ENCODE results near the gene RCCD1. TPM values are rescaled to one million over a fixed set of nuclear protein-coding genes. Genes with fewer than 3 reads are reported as not detected.

The RCCD1 gene
- total RNA-seq, 1 experiment from 2014 or later: 22.8 TPM

- H3K18ac ChIP-seq (ENCODE audit: insufficient read length, low read depth, low read length): no peak overlapping the region
- no peak overlapping the region for H2BK20ac ChIP-seq (ENCODE audit: low read depth, low read length, poor library complexity, severe bottlenecking)
- Mint-ChIP-seq H3K4me3 (no peak overlapping the region), H3K27ac (no peak overlapping the region), H3K36me3 (ENCODE audit: insufficient read depth in 1 of 3, low read depth in 3 of 3) (peaks cover 14 to 70% (median 65%) of the 10 kb centered on the region in 3 experiments), H3K9me3 (no peaks in the 10 kb centered on the region), H3K27me3 (ENCODE audit: low read depth) (no peaks in the 10 kb centered on the region), H3K4me1 (peaks cover 6 to 7% of the 10 kb centered on the region in 2 experiments)
- no peak for DNase-seq
- no peaks in the 10 kb centered on the region for H4K20me1 ChIP-seq (ENCODE audit: control insufficient read depth, insufficient read depth, insufficient read length)
- H2AK5ac ChIP-seq (ENCODE audit: insufficient read length, low read length): no peak overlapping the region
- H2BK5ac ChIP-seq (ENCODE audit: insufficient read length, low read length): no peak overlapping the region
- no peak overlapping the region for H4K8ac ChIP-seq (replicated peaks; ENCODE audit: insufficient read length, low read depth, low read length)
- peaks cover 3% of the 10 kb centered on the region; the same call in 1 of the 2 replicates for H3K4me1 ChIP-seq (ENCODE audit: insufficient read depth, low read length)
- H2BK12ac ChIP-seq (ENCODE audit: insufficient read length, low read depth, low read length): no peak overlapping the region
- no peaks in the 10 kb centered on the region for H3K79me2 ChIP-seq (ENCODE audit: insufficient read depth, low read length)
- H3T11ph ChIP-seq (ENCODE audit: low read length): no peak overlapping the region
- no peak overlapping the region for H2BK15ac ChIP-seq (ENCODE audit: low read depth, low read length)
- H3K56ac ChIP-seq (ENCODE audit: insufficient read length, low read depth, low read length): no peak overlapping the region
- no peak overlapping the region for H3K4me2 ChIP-seq (ENCODE audit: insufficient read depth, insufficient read length, low read length)
- TF ChIP-seq CTCF (conservative IDR thresholded peaks at IDR 0.05): no peak
- no peak overlapping the region for H3K9ac ChIP-seq (ENCODE audit: extremely low read depth, insufficient read length, low read length)
- H3K9me3 ChIP-seq (ENCODE audit: control insufficient read depth, low read depth, low read length): no peaks in the 10 kb centered on the region
- no peak overlapping the region for H4K91ac ChIP-seq (ENCODE audit: insufficient read length, low read depth, low read length)
- H3K14ac ChIP-seq (ENCODE audit: insufficient read depth, low read length): no peak overlapping the region
- no peaks in the 10 kb centered on the region for H3K79me1 ChIP-seq (ENCODE audit: insufficient read depth, low read depth, low read length, poor library complexity, severe bottlenecking)
- H2AFZ ChIP-seq (ENCODE audit: low read length): no peak overlapping the region
- no peaks in the 10 kb centered on the region for H3K27me3 ChIP-seq (ENCODE audit: insufficient read depth, low read length)
- no peak overlapping the region for H2BK120ac ChIP-seq (ENCODE audit: low read depth, low read length, poor library complexity, severe bottlenecking)
- no CpG with 5 or more reads among the region's 4 CpGs for WGBS (ENCODE audit: extremely low coverage, insufficient read length, low lambda C conversion rate)
- H3K23me2 ChIP-seq (ENCODE audit: insufficient read length, low read depth, low read length, poor library complexity, severe bottlenecking): no peaks in the 10 kb centered on the region
- H4K5ac ChIP-seq (ENCODE audit: insufficient read length, low read depth, low read length): no peak overlapping the region
- H3K23ac ChIP-seq (ENCODE audit: insufficient read length, low read depth, low read length): no peak overlapping the region
- H3K4ac ChIP-seq (ENCODE audit: low read depth, low read length): no peak overlapping the region
- no peak overlapping the region for H3K27ac ChIP-seq (ENCODE audit: insufficient read length, low read depth, low read length)
Measured at GRCh38 chr15:90962021-90962420, 7.3 kb downstream of the RCCD1 start.

Data from H9 (cell line).